ENCODE results near the gene SPDL1. TPM values are rescaled to one million over a fixed set of nuclear protein-coding genes. Genes with fewer than 3 reads are reported as not detected.

The SPDL1 gene
- total and polyA plus RNA-seq, 2 of the 8 experiments (the other 6 are each of a cell fraction or from before 2014, with no cell fraction given), result 16.9 to 44.5 TPM

DNA sequence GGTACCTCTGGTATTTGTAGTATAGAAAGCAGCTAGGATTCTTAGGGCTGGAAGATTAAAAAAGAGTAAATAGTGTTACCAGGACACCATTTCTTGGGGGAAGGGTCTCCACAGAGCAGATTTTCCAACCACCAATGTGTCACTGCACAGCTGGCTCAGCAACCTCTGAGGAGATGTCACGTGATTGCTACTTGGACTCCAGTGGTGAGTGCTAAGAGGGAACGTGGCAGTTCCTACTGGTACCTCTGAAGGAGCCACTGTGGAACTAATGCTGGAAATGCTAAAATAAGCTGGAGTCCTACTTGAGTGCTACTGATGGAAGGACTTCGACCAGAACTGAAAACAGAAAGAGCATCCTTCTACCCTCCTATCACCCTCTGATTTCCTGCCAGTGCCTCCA lies 36.1 kb upstream of the SPDL1 start:
- no peak overlapping the region for H2BK12ac ChIP-seq (ENCODE audit: low read depth, low read length)
- H2BK20ac ChIP-seq (ENCODE audit: low read length), result no peak overlapping the region
- no peaks in the 10 kb centered on the region for H3K23me2 ChIP-seq (ENCODE audit: low read depth, low read length)
- no peak overlapping the region for H2BK120ac ChIP-seq (replicated peaks; ENCODE audit: low read depth, low read length)
- FAIRE-seq, result no peak
- no peaks in the 10 kb centered on the region for H3K79me1 ChIP-seq (ENCODE audit: low read depth, low read length)
- no peaks in the 10 kb centered on the region for H4K20me1 ChIP-seq (replicated peaks in 1 of 2; ENCODE audit: control insufficient read depth in 1 of 2, insufficient read depth in 2 of 2, low read length in 2 of 2)
- no peak overlapping the region for H3K4ac ChIP-seq (replicated peaks; ENCODE audit: insufficient read length, low read depth, low read length)
- H2AK5ac ChIP-seq (ENCODE audit: low read depth, low read length), result no peak overlapping the region
- H3K36me3 ChIP-seq (ENCODE audit: control insufficient read depth in 2 of 4, insufficient read depth in 4 of 4, low read length in 3 of 4), result no peaks in the 10 kb centered on the region
- no peak overlapping the region for H2BK15ac ChIP-seq (ENCODE audit: low read length)
- H3K9me3 ChIP-seq (ENCODE audit: insufficient read depth in 2 of 2, low read depth in 1 of 2, low read length in 1 of 2), result no peaks in the 10 kb centered on the region
- H3K18ac ChIP-seq (ENCODE audit: extremely low read depth, low read length), result no peak overlapping the region
- no peaks in the 10 kb centered on the region for H3K4me1 ChIP-seq (replicated peaks in 1 of 4; ENCODE audit: control insufficient read depth in 3 of 4, insufficient read depth in 4 of 4, low read length in 3 of 4)
- H2BK5ac ChIP-seq (ENCODE audit: low read depth, low read length), result no peak overlapping the region
- H4K91ac ChIP-seq (replicated peaks; ENCODE audit: insufficient read length, low read length), result no peak overlapping the region
- no peaks in the 10 kb centered on the region for H3K79me2 ChIP-seq (ENCODE audit: control insufficient read depth in 1 of 2, insufficient read depth in 2 of 2, low read length in 2 of 2)
- no peak overlapping the region for H3K14ac ChIP-seq (ENCODE audit: insufficient read length)
- no peak overlapping the region for H3K23ac ChIP-seq (ENCODE audit: insufficient read length)
- POLR2A ChIA-PET (ENCODE audit: partially characterized antibody), result no interaction called here
- CTCF ChIA-PET (ENCODE audit: partially characterized antibody), result interaction anchor here (0.6 to 3.6 kb wide), 6 partner anchors 105 to 1140 kb away, joined by 3 to 12 read pairs (median 3); no protein-coding TSS in a partner anchor
- H3K56ac ChIP-seq (replicated peaks; ENCODE audit: insufficient read length, low read depth, low read length), result no peak overlapping the region
- H2AFZ ChIP-seq (ENCODE audit: low read length), result no peak overlapping the region
- H3K4me3 ChIP-seq (ENCODE audit: extremely low read depth in 1 of 4, insufficient read depth in 2 of 4, low read depth in 3 of 4, low read length in 4 of 4), result no peak overlapping the region
- H3K27ac ChIP-seq (ENCODE audit: low read depth, low read length), result no peak overlapping the region
- H3K9ac ChIP-seq (replicated peaks in 1 of 4; ENCODE audit: extremely low read depth in 1 of 4, low read depth in 3 of 4, low read length in 3 of 4), result no peak overlapping the region
- H3K27me3 ChIP-seq (replicated peaks in 1 of 4; ENCODE audit: control insufficient read depth in 3 of 4, extremely low read depth in 1 of 4, insufficient read depth in 3 of 4, low read length in 3 of 4), result no peaks in the 10 kb centered on the region
- H3K4me2 ChIP-seq (ENCODE audit: insufficient read depth in 1 of 2, low read depth in 2 of 2, low read length in 2 of 2), result no peak overlapping the region
- WGBS, 2 experiments (ENCODE audit: extremely low coverage in 1 of 2, insufficient coverage in 1 of 2, insufficient read length in 1 of 2, insufficient replicate concordance in 2 of 2, low coverage in 1 of 2, low lambda C conversion rate in 2 of 2, missing lambda C conversion rate in 1 of 2), result 91% methylated on average over 3 of the region's 3 CpGs; no CpG with 5 or more reads in 1 of the 2 experiments
- DNase-seq (ENCODE audit: low read depth in 1 of 2, low spot score in 2 of 2), result no peak
- no peak overlapping the region for H4K5ac ChIP-seq (ENCODE audit: insufficient read length, low read depth, low read length)
- H4K8ac ChIP-seq (ENCODE audit: extremely low read depth, insufficient read depth, low read length), result no peak overlapping the region
- TF ChIP-seq CBX8 (IDR thresholded peaks at IDR 0.05; ENCODE audit: borderline replicate concordance, low read depth, low read length), result no peak
- TF ChIP-seq POLR2A (IDR thresholded peaks at IDR 0.05; ENCODE audit: control extremely low read depth in 1 of 2, low read depth in 2 of 2, low read length in 2 of 2), result no peak
- TF ChIP-seq JUND (IDR thresholded peaks at IDR 0.05; ENCODE audit: low read length), result no peak
- TF ChIP-seq YY1 (IDR thresholded peaks at IDR 0.05; ENCODE audit: low read depth, low read length), result no peak
- no peak for TF ChIP-seq E2F6 (IDR thresholded peaks at IDR 0.05)
- TF ChIP-seq POLR2AphosphoS5 (IDR thresholded peaks at IDR 0.05; ENCODE audit: low read depth, low read length), result no peak
- TF ChIP-seq JUN (IDR thresholded peaks at IDR 0.05; ENCODE audit: low read depth, low read length), result no peak
- no peak for TF ChIP-seq TAF7 (optimal IDR thresholded peaks at IDR 0.05; ENCODE audit: borderline replicate concordance, low read depth, low read length)
- TF ChIP-seq SP2 (IDR thresholded peaks at IDR 0.05; ENCODE audit: low read length), result no peak
- TF ChIP-seq CBX5 (IDR thresholded peaks at IDR 0.05; ENCODE audit: low read depth, low read length), result no peak
- TF ChIP-seq NANOG (IDR thresholded peaks at IDR 0.05; ENCODE audit: insufficient read depth, low read depth, low read length, poor library complexity, severe bottlenecking), result no peak
- no peak for TF ChIP-seq SP1 (IDR thresholded peaks at IDR 0.05; ENCODE audit: low read depth, low read length)
- no peak for TF ChIP-seq BRCA1 (IDR thresholded peaks at IDR 0.05; ENCODE audit: low read depth, low read length)
- TF ChIP-seq RAD21 (IDR thresholded peaks at IDR 0.05 in 1 of 2, conservative IDR thresholded peaks at IDR 0.05 in 1 of 2; ENCODE audit: low read depth in 2 of 2, low read length in 2 of 2), result no peak
- TF ChIP-seq SIN3A (conservative IDR thresholded peaks at IDR 0.05 in 1 of 2, IDR thresholded peaks at IDR 0.05 in 1 of 2; ENCODE audit: low read depth in 1 of 2, low read length in 2 of 2), result no peak
